ENCODE data around the gene ZRANB3. TPM values are rescaled to one million over a fixed set of nuclear protein-coding genes. Genes with fewer than 3 reads are reported as not detected.

ZRANB3 gene
- total and polyA plus RNA-seq, 2 experiments from 2014 or later, result 10.5 to 16.8 TPM

GRCh38 chr2:135157856-135158255, 373.2 kb downstream of the ZRANB3 start:
- Histone ChIP-seq H4K20me1 (replicated peaks; ENCODE audit: insufficient read depth) (no peaks in the 10 kb centered on the region), H2AFZ (no peak overlapping the region), H3F3A (replicated peaks; ENCODE audit: low read depth) (no peaks in the 10 kb centered on the region), H3K36me3 (ENCODE audit: insufficient read depth) (peaks cover 9% of the 10 kb centered on the region), H3K27ac (ENCODE audit: low read depth) (no peak overlapping the region), H3K4me2 (no peak overlapping the region), H3K27me3 (ENCODE audit: insufficient read depth) (no peaks in the 10 kb centered on the region), H3K4me1 (ENCODE audit: insufficient read depth) (no peaks in the 10 kb centered on the region), H3K79me2 (replicated peaks; ENCODE audit: insufficient read depth) (no peaks in the 10 kb centered on the region), H3K4me3 (no peak overlapping the region), H3K9me2 (ENCODE audit: insufficient read depth) (no peaks in the 10 kb centered on the region)
- Mint-ChIP-seq H3K36me3 (ENCODE audit: low read depth) (peaks cover 26% of the 10 kb centered on the region; the same call in 2 of the 3 replicates), H3K4me3 (no peak overlapping the region), H3K27me3 (ENCODE audit: insufficient read depth, low read depth, poor library complexity) (peaks cover 1% of the 10 kb centered on the region), H3K27ac (no peak overlapping the region), H3K4me1 (no peaks in the 10 kb centered on the region; the same call in 2 of the 3 replicates), H3K9me3 (no peaks in the 10 kb centered on the region)
- ATAC-seq (no peak), DNase-seq (ENCODE audit: low spot score) (no peak)
- TF ChIP-seq REST (IDR thresholded peaks at IDR 0.05; ENCODE audit: unreplicated experiment) (no peak), POLR2AphosphoS5 (IDR thresholded peaks at IDR 0.05; ENCODE audit: low read depth) (no peak), EZH2phosphoT487 (IDR thresholded peaks at IDR 0.05; ENCODE audit: unreplicated experiment) (no peak), ZNF331 (CRISPR knock-in tag; IDR thresholded peaks at IDR 0.05; ENCODE audit: low read depth) (no peak), STAT1 (IDR thresholded peaks at IDR 0.05; ENCODE audit: unreplicated experiment) (no peak), NANOG (IDR thresholded peaks at IDR 0.05; ENCODE audit: borderline replicate concordance) (no peak), JUNB (IDR thresholded peaks at IDR 0.05; ENCODE audit: unreplicated experiment) (no peak)
- TF ChIP-seq, protein P1, sequence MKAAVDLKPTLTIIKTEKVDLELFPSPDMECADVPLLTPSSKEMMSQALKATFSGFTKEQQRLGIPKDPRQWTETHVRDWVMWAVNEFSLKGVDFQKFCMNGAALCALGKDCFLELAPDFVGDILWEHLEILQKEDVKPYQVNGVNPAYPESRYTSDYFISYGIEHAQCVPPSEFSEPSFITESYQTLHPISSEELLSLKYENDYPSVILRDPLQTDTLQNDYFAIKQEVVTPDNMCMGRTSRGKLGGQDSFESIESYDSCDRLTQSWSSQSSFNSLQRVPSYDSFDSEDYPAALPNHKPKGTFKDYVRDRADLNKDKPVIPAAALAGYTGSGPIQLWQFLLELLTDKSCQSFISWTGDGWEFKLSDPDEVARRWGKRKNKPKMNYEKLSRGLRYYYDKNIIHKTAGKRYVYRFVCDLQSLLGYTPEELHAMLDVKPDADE (IDR thresholded peaks at IDR 0.05), result no peak
- TF ChIP-seq, protein P2, sequence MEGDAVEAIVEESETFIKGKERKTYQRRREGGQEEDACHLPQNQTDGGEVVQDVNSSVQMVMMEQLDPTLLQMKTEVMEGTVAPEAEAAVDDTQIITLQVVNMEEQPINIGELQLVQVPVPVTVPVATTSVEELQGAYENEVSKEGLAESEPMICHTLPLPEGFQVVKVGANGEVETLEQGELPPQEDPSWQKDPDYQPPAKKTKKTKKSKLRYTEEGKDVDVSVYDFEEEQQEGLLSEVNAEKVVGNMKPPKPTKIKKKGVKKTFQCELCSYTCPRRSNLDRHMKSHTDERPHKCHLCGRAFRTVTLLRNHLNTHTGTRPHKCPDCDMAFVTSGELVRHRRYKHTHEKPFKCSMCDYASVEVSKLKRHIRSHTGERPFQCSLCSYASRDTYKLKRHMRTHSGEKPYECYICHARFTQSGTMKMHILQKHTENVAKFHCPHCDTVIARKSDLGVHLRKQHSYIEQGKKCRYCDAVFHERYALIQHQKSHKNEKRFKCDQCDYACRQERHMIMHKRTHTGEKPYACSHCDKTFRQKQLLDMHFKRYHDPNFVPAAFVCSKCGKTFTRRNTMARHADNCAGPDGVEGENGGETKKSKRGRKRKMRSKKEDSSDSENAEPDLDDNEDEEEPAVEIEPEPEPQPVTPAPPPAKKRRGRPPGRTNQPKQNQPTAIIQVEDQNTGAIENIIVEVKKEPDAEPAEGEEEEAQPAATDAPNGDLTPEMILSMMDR (conservative IDR thresholded peaks at IDR 0.05; ENCODE audit: low read depth in 2 of 2), result no peak

DNA sequence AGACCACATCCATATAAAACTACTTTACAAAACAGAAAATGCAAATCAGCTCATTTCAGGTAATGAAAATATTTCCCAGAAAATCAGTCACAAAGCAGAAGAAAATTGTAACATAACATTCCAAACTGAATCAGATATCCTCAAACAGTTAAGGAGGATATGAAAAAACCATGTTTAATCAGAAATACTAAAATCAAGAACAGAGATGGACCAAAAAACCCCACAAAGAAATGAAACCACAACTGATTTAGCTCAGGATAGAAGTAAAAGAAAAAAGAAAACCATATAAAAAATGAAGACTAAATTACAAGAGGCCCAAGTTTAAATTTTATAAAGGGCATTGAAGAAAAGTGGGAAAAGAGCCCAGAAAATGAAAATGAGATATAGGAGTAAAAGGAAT, 376.1 kb downstream of the ZRANB3 start:
- H3K36me3 Mint-ChIP-seq (ENCODE audit: low read depth), result peaks cover 35% of the 10 kb centered on the region
- Histone ChIP-seq H4K20me1 (replicated peaks; ENCODE audit: insufficient read depth) (no peaks in the 10 kb centered on the region), H3F3A (replicated peaks; ENCODE audit: low read depth) (no peaks in the 10 kb centered on the region), H3K9me2 (ENCODE audit: insufficient read depth) (no peaks in the 10 kb centered on the region), H3K36me3 (ENCODE audit: insufficient read depth) (peaks cover 15% of the 10 kb centered on the region), H3K27ac (ENCODE audit: low read depth) (no peak overlapping the region), H3K4me2 (no peak overlapping the region), H3K4me1 (ENCODE audit: insufficient read depth) (no peaks in the 10 kb centered on the region), H2AFZ (no peak overlapping the region), H3K79me2 (replicated peaks; ENCODE audit: insufficient read depth) (no peaks in the 10 kb centered on the region), H3K27me3 (ENCODE audit: insufficient read depth) (no peaks in the 10 kb centered on the region), H3K4me3 (no peak overlapping the region)
- H3K4me3 Mint-ChIP-seq, result no peak overlapping the region
- DNase-seq (ENCODE audit: low spot score), result no peak
- no peak for TF ChIP-seq POLR2AphosphoS5 (IDR thresholded peaks at IDR 0.05; ENCODE audit: low read depth)
- no peak for ATAC-seq
- peaks cover 1% of the 10 kb centered on the region for H3K27me3 Mint-ChIP-seq (ENCODE audit: insufficient read depth, low read depth, poor library complexity)
- no peaks in the 10 kb centered on the region for H3K9me3 Mint-ChIP-seq
- no peak overlapping the region for H3K27ac Mint-ChIP-seq
- H3K4me1 Mint-ChIP-seq, result no peaks in the 10 kb centered on the region; the same call in 2 of the 3 replicates

All from GM23338 (cell line).